Gastroesophageal sphincter (tissue), 4 donors: ENCODE data around the gene ZBTB7C. TPM values are rescaled to one million over a fixed set of nuclear protein-coding genes. Genes with fewer than 3 reads are reported as not detected.

Experiments
- ATAC-seq: fragments of 150-250 bp; one replicate; pipeline ENCODE4 v1.9.1; 2016; ENCODE audit warnings: mild to moderate bottlenecking, moderate library complexity
- H3K27ac ChIP-seq, 4 donors: fragments of 200-600 bp; sonication (generic) in 3 of 4; 1 replicate in 3 of 4; 2 replicates in 1 of 4; pipeline ENCODE4 v1.5.1; 2016 to 2019
- H3K27me3 ChIP-seq: fragments of 200-600 bp; sonication (generic); one replicate; pipeline ENCODE4 v1.5.1; 2019
- H3K36me3 ChIP-seq, 2 donors: fragments of 200-600 bp; sonication (generic); one replicate each; pipeline ENCODE4 v1.5.1; 2019; ENCODE audit warnings: control low read depth in 1 of 2
- H3K4me1 ChIP-seq, 3 donors: fragments of 200-600 bp; sonication (generic); 1 replicate in 2 of 3; 2 replicates in 1 of 3; pipeline ENCODE4 v1.5.1; 2016 to 2019; ENCODE audit warnings: control low read depth in 2 of 3
- H3K4me3 ChIP-seq, 2 donors: fragments of 200-600 bp; sonication (generic); one replicate each; pipeline ENCODE4 v1.5.1; 2019; ENCODE audit warnings: mild to moderate bottlenecking in 1 of 2, moderate library complexity in 1 of 2
- H3K9me3 ChIP-seq, 3 donors: fragments of 200-600 bp; sonication (generic); one replicate each; pipeline ENCODE4 v1.5.1; 2017 to 2019; ENCODE audit warnings: control low read depth in 2 of 3
- CTCF ChIP-seq, 4 experiments: fragments of 200-600 bp in 2 of 4; fragments of 450-650 bp in 2 of 4; sonication (generic) in 1 of 4; IDR thresholded peaks; one replicate each; pipeline ENCODE4 v1.5.1; 2017 to 2019; ENCODE audit warnings: antibody characterized with exemption in 4 of 4, mild to moderate bottlenecking in 2 of 4, moderate library complexity in 2 of 4
- EP300 ChIP-seq: sonication (generic); formaldehyde crosslinking; IDR thresholded peaks from one replicate; pipeline ENCODE4 v1.6.1; 2017; ENCODE audit warnings: antibody characterized with exemption, mild to moderate bottlenecking
- POLR2A ChIP-seq, 2 donors: fragments of 450-650 bp; IDR thresholded peaks; one replicate each; pipeline ENCODE4 v1.6.1; 2017; ENCODE audit warnings: antibody characterized with exemption in 2 of 2, mild to moderate bottlenecking in 2 of 2, moderate library complexity in 1 of 2
- POLR2AphosphoS5 ChIP-seq: sonication (generic); formaldehyde crosslinking; IDR thresholded peaks from one replicate; pipeline ENCODE4 v1.6.1; 2017; ENCODE audit warnings: antibody characterized with exemption
- WGBS, 2 donors: methylation state at CpG; one replicate each; pipeline ENCODE4 v1.1.5; 2018; ENCODE audit warnings: low coverage in 1 of 2; 5-methylcytosine and 5-hydroxymethylcytosine counted together
- total RNA-seq, 4 donors: library from RNA; depleted of rRNA; stranded (reverse); fragments of >200 nt; gene quantifications; one replicate each; pipeline ENCODE4 v1.1.0, GENCODE V29; 2016

The ZBTB7C gene
- total RNA-seq, 4 donors from 2014 or later, result 7.8 to 15.4 (median 11.8) TPM

DNA sequence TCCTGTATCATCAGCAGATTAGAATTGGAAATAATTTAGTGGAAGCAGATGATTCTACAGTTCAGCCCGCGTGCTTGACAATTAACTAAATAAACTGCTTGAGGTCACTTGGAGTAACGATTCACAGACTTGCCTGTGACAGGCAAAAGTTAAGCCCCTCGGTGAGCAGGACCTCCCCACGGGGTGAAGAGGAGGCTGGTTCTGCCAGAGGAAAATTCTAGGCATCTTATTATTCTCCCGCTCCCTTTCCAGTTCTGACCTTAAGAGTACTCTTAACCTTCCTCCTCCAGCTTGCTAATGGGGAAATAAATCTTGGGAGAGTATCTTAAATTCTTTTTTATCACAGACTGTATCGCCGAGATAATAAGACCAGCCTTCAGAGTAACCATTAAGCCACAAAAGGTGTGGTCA, 309.0 kb downstream of the ZBTB7C start:
- TF ChIP-seq POLR2A (IDR thresholded peaks at IDR 0.05) (no peak), CTCF (IDR thresholded peaks at IDR 0.05) (no peak), EP300 (no peak), POLR2AphosphoS5 (no peak)
- H3K9me3 ChIP-seq, result no peaks in the 10 kb centered on the region
- H3K36me3 ChIP-seq, result no peaks in the 10 kb centered on the region
- H3K4me1 ChIP-seq, result no peaks in the 10 kb centered on the region
- ATAC-seq, result no peak
- no peaks in the 10 kb centered on the region for H3K27me3 ChIP-seq
- WGBS, 2 donors, result 29 to 70% methylated on average over 5 to 8 of the region's 8 CpGs
- no peak overlapping the region for H3K27ac ChIP-seq
- no peak overlapping the region for H3K4me3 ChIP-seq

GRCh38 chr18:48099481-48100164, 309.6 kb downstream of the ZBTB7C start:
- 31 to 80% methylated on average over 1 to 4 of the region's 8 CpGs for WGBS, 2 donors
- TF ChIP-seq EP300, result no peak
- TF ChIP-seq POLR2A (IDR thresholded peaks at IDR 0.05), result no peak
- TF ChIP-seq CTCF (IDR thresholded peaks at IDR 0.05), result no peak
- TF ChIP-seq POLR2AphosphoS5, result no peak
- no peak overlapping the region for H3K4me3 ChIP-seq
- H3K4me1 ChIP-seq, result no peaks in the 10 kb centered on the region
- no peak for ATAC-seq
- H3K36me3 ChIP-seq, result no peaks in the 10 kb centered on the region
- no peaks in the 10 kb centered on the region for H3K9me3 ChIP-seq
- H3K27me3 ChIP-seq, result no peaks in the 10 kb centered on the region
- H3K27ac ChIP-seq, result no peak overlapping the region

DNA sequence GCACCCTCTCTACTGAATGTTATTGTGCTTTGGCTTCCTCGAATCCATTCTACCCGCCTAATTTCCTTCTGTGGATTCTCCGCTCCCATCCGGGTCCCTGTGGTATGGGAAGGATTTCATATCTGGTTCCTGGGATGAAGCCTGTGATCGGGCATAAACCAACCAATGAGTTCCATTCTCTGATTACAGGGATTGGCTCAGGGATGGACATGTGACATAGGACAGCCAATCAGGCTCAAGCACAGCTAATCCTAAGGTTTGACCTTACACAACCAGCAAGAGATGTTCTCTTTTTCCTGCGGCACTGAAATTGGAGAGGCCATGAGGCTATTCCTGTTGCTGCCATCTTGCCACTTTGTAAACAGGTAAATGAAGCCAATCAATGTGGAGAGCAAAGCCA, 310.6 kb downstream of the ZBTB7C start:
- Histone ChIP-seq H3K4me3 (no peak overlapping the region), H3K4me1 (no peaks in the 10 kb centered on the region), H3K27me3 (no peaks in the 10 kb centered on the region), H3K27ac (no peak overlapping the region), H3K36me3 (no peaks in the 10 kb centered on the region), H3K9me3 (no peaks in the 10 kb centered on the region)
- ATAC-seq, result no peak
- 96 to 100% methylated on average over 4 to 5 of the region's 6 CpGs for WGBS, 2 donors
- TF ChIP-seq POLR2AphosphoS5 (no peak), EP300 (no peak), POLR2A (IDR thresholded peaks at IDR 0.05) (no peak), CTCF (IDR thresholded peaks at IDR 0.05) (no peak)

DNA sequence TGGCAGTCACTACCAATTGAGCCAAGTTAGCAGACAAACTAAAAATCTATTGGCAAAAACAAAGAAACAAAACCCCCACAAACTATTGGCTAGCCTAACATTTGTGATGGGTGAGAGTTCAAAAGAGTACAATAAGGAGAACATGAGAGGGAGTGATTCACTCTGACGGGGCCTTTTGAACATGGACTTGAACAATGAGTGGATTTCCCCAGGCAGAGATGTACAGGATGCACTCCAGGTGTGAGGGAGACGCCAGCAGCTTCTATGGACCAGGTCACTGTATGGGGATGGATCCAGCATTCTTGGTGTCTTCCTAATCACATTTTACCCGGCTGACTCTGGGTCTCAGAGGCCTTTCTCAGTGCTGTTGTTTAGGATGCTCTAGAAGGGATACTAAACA, 311.2 kb downstream of the ZBTB7C start:
- H3K4me1 ChIP-seq, result no peaks in the 10 kb centered on the region
- WGBS, 2 donors, result 75 to 82% methylated on average over 3 of the region's 3 CpGs
- no peak for ATAC-seq
- H3K4me3 ChIP-seq, result no peak overlapping the region
- no peaks in the 10 kb centered on the region for H3K27me3 ChIP-seq
- no peak overlapping the region for H3K27ac ChIP-seq
- no peaks in the 10 kb centered on the region for H3K36me3 ChIP-seq
- no peaks in the 10 kb centered on the region for H3K9me3 ChIP-seq
- TF ChIP-seq POLR2A (IDR thresholded peaks at IDR 0.05) (no peak), POLR2AphosphoS5 (no peak), EP300 (no peak), CTCF (IDR thresholded peaks at IDR 0.05) (no peak)

DNA sequence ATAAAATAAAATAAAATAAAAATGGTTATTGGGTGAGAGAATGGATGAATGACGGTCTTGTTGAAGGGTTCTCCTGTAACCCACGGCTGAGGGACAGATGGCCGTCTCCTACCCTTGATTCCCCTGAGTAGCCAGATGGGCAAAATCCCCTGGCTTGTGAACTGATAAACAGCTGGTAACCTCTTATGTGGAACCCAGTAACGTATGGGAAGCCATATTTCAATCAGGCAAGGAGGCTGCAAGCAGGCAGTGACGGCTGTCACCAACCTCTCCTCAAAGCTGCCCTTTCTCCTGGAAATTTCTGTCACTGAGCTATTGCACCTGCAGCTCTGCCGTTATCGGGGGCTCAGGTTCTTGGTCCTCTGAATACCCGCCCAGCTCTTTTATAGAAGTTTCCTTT, 313.5 kb downstream of the ZBTB7C start:
- H3K27ac ChIP-seq, result no peak overlapping the region
- H3K4me1 ChIP-seq, result no peaks in the 10 kb centered on the region
- H3K9me3 ChIP-seq, result no peaks in the 10 kb centered on the region
- H3K36me3 ChIP-seq, result no peaks in the 10 kb centered on the region
- H3K4me3 ChIP-seq, result no peak overlapping the region
- ATAC-seq, result no peak
- H3K27me3 ChIP-seq, result no peaks in the 10 kb centered on the region
- WGBS, 2 donors, result 76 to 86% methylated on average over 5 to 8 of the region's 8 CpGs
- TF ChIP-seq EP300 (no peak), POLR2A (IDR thresholded peaks at IDR 0.05) (no peak)
